VCaP (cell line): Measurements from ENCODE around the gene NFRKB.
A peak's percentile ranks its signal among the peaks of the same experiment; 100 is the strongest.

Experiments used
- H3K27ac ChIP-seq: fragments of 450-650 bp; 2 replicates; pipeline ENCODE4 v1.5.1; 2017
- CTCF ChIP-seq: fragments of 450-650 bp; conservative IDR thresholded peaks from 2 replicates; pipeline ENCODE4 v1.5.1; 2017; ENCODE audit warnings: mild to moderate bottlenecking, moderate library complexity

NFRKB gene

DNA sequence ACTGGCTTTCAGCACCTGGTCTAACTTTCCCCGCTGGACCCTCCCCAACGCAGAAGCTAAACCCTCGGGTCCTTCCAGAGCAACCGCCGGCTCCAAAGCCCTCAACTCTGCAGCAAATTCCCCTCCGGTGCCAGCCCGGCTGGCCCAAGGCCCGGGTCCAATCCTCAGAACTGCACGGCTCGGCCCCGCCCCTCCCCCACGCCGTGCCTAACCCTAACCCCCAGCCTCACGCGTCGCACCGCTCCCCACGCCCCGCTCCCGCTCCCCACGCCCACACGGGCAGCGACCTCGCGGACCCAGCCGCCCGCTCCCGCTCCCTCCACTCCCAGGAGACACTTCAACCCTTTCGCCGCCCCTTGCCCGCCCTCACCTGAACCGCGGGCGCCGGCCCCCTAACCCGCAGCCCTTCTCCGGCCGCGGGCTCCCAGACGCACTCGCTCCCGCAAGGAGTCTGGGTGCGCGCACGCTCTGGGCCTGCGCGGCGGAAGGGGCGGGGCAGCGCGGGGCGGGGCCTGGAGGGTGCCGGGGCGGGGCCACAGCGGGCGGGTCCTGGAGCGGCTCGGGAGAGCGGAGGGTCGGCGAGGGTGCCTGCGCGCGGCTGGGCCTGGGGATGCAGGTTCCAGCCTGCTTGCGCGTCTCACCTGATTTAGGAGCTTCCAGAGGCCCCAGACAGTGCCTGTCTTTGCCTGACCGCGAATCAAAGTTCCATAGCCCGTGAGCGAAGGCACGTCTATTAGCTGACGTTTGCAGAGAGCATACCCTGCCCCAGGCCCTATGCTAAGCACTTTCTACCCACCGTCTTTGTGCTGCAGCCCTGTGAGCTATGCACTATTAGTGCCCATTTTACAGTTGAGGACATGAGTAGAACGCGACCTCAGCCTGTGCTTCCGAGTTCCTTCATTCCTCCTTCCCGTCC, at the start of gene NFRKB:
TSS of gene NFRKB (minus strand) at position 453 of the 916 bp plus-strand sequence. CDS start 2,729 bp downstream, outside the sequence.
- peak; percentile 55 for TF ChIP-seq CTCF
- peak within 1 kb of the TSS; percentile 85 for H3K27ac ChIP-seq

DNA sequence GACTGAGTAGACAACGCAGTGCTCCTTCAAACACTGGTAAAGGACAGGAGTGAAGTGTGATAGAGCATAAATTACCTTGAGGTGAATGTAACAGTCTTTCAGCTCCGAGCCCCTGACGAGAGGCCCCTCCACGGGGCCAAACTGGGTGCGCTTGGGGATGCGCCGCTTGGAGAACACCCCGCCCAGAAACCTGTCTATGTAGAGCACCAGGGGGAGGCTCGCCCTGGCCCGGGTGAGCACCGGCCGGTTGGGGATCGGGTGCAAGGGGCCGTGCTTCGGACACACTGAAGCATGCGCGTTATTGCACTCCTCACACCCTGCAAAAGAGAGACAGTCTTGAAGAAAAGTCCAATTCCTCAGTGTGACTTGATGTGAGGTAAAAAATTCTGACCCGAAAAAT, 49.3 kb upstream of the NFRKB start:
- no peak for TF ChIP-seq CTCF
- no peak overlapping the region for H3K27ac ChIP-seq

DNA sequence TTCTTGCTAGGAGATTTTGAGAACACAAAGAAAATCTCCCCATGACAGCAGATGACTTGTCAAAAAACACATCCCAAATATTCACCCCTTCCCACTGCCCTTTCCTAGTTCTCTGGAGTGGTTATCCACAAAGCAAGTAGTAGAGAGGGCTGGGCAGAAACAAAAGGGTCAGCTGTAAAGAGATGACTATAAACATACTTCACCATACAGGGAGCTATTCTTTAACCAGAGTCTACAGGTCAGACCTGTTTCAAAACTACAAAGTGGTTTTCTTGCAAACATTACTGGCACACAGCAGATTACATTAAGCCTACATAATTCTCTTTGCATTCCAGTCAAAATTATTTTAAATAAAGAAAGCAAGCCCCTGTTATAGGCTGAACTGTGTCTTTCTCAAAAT, 47.7 kb upstream of the NFRKB start:
- TF ChIP-seq CTCF: no peak

DNA sequence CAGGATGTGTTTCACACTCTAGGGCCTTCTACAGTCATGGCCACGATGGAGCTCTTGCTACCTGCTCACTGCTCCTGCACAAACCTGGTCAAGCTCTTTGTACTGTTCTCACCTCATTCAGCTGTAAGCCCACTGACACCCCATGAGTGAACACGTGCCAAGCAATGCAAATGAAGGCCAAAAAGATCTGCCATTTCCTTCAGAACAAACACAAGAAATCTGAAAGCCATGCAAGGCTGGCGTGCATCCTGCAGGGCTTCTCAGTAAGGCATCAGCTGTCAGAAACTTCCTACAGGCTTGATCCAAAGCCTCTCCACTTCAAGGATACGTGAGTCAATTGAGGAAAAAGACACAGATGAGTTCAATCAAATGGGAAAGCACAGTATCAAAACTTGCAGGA, 44.1 kb upstream of the NFRKB start:
- no peak overlapping the region for H3K27ac ChIP-seq
- no peak for TF ChIP-seq CTCF

More for the DNA sequence above, 47.7 kb upstream of the NFRKB start:
- peak overlapping the region; percentile 70 for H3K27ac ChIP-seq

- no peak overlapping the region for H3K27ac ChIP-seq
- no peak for TF ChIP-seq CTCF
These were observed 43.4 kb upstream of the NFRKB start for GRCh38 chr11:129938764-129939163.

DNA sequence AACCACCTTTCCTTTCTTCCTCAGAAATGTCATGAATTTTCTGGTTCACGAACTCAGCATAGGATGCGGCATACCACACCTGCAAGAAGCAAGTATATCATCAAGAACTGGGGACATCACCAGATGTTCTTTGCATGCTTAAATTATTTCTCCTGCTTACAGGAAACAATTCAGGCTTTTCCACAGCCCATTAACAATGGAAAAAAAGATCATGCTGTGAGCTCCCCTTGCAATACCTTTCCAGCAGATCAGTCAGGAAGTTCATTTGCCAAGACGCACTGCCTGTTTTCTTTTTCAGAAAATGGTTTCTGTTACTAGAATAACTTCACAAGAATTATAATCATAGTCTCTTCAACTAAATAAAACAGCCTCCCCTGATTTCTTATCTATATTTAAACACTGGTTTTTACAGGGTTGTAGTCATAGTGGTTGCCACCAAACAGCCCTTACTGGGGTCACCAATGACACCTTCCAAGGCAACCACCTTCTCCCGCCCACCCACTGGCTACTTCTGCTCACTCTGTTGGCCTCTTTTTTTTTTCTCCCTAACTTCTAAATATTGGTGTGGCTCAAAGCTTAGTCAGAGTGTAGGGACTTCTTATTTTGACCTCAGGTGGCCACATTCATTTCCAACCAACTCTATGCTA, 42.3 kb upstream of the NFRKB start:
- H3K27ac ChIP-seq: no peak overlapping the region
- TF ChIP-seq CTCF: no peak

DNA sequence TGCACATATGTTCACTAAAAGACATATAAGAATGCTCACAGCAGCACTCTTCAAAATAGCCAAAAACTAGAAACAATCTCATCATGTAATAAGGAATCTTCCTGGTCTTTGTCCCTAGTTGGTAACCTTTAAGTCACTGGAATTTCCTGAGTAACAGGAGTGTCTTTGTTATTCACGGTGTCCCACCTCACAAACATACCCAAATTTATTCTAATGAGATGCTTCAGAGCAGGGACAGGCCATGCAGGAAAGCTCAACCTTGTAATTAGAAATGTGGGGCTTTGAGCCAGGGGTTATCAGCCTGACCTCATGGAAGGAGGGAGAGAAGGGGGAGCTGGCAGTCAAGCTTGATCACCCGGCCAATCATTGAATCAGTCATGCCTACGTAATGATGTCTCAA, 40.3 kb upstream of the NFRKB start:
- no peak overlapping the region for H3K27ac ChIP-seq
- no peak for TF ChIP-seq CTCF
